SK-N-MC (cell line): ENCODE data around the gene SLC16A12.

Experiments used
- EZH2 ChIP-seq: fragments of 200-600 bp; sonication (generic); IDR thresholded peaks from one replicate; pipeline ENCODE4 v1.6.1; 2017; ENCODE audit warnings: antibody characterized with exemption
- FOXP2 ChIP-seq: optimal IDR thresholded peaks from 2 replicates; pipeline ENCODE3; 2011; ENCODE audit warnings: mild to moderate bottlenecking, moderate library complexity; ENCODE audit not compliant: insufficient read depth; ENCODE audit errors: extremely low read length, control extremely low read depth
- POLR2AphosphoS5 ChIP-seq: IDR thresholded peaks from 2 replicates; pipeline ENCODE4 v1.6.1; 2012; ENCODE audit warnings: mild to moderate bottlenecking, low read depth, low read length, borderline replicate concordance

DNA sequence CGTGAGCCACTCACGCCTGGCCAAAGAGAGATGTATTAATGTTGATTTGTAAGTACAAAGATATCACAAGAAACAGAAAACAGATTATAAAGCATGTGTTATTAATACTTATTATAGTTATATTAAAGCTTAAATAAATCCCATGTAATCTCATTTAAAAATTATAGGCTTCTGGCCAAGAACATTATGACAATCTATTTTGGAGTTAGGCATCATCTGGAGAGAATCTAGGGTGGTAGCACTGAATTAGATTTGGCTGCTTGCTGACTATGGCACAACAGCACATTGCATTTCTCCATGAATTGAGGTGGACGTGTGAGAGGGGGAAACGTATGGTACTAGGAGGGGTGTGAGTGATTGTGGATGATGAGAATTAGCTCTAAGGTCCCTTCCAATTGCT, 16.8 kb upstream of the SLC16A12 start:
- TF ChIP-seq EZH2 (no peak), POLR2AphosphoS5 (no peak), FOXP2 (no peak)
